ENCODE data around the gene EFL1.
"Not testable (repeated sequence)": the region's sequence is repeated elsewhere in the genome, so short reads cannot be mapped to it uniquely, and the experiment has no call there.

DNA sequence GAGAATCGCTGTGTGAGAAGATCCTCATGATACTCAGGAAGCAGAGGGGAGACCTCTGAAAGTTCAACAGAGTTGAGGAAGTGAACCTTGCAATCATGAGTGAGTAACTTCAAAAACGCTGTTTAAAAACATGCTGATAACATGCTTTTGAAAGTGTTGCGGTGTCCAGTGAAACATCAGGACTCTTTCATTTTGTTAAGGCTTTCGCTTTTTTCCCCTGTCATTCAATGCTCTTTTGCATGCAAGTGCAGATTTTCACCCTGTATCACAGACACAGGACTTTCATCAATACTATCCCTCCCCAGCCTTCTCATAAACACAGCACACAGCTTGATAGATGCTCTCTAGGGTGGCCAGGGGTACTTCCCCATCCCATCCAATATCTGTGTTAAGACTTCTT lies 23.9 kb upstream of the EFL1 start:
- not testable (repeated sequence) for TF ChIP-seq TAF1 (IDR thresholded peaks at IDR 0.05; ENCODE audit: low read depth); EZH2 (IDR thresholded peaks at IDR 0.05; ENCODE audit: borderline replicate concordance, insufficient read depth, low read length, poor library complexity, severe bottlenecking)
